Measurements from ENCODE around the gene ZBED6.

The ZBED6 gene

DNA sequence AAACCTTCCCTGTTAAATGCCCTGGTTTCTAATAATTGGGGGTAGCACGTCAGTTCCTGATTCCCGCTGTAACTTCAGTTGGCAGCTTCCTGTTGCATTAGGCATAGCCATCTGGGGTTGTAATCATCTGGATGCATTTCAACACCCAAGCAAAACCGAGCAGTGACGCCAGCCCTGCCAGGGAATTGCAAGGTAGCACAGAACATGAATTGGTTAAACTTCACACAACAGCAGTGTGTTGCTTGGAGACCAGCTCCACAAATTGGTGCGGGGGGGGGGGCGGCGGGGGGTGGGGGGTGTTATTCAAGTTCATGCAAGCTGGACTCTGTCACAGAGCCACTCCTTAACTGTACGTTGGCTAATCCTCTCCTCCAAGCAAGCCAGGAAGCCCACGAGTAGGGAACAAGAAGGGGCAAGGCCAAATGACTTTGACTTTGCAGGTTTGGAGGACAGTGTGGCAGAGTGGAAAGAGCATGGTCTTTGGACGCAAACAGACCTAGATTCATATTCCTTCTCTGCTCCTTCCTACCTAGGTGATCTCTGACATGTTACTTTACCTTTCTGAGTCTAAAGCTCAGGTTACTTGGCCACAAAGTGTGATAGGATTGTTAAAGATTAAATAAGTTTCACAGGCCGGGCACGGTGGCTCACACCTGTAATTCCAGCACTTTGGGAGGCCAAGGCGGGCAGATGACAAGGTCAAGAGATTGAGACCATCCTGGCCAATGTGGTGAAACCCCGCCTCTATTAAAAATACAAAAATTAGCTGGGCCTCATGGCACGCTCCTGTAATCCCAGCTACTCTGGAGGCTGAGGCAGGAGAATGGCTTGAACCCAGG, 25.7 kb upstream of the ZBED6 start:
- TF ChIP-seq, protein P1, sequence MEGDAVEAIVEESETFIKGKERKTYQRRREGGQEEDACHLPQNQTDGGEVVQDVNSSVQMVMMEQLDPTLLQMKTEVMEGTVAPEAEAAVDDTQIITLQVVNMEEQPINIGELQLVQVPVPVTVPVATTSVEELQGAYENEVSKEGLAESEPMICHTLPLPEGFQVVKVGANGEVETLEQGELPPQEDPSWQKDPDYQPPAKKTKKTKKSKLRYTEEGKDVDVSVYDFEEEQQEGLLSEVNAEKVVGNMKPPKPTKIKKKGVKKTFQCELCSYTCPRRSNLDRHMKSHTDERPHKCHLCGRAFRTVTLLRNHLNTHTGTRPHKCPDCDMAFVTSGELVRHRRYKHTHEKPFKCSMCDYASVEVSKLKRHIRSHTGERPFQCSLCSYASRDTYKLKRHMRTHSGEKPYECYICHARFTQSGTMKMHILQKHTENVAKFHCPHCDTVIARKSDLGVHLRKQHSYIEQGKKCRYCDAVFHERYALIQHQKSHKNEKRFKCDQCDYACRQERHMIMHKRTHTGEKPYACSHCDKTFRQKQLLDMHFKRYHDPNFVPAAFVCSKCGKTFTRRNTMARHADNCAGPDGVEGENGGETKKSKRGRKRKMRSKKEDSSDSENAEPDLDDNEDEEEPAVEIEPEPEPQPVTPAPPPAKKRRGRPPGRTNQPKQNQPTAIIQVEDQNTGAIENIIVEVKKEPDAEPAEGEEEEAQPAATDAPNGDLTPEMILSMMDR (IDR thresholded peaks at IDR 0.05; ENCODE audit: low read length, missing control alignments) = no peak
- DNase-seq (ENCODE audit: low read depth) = peak; percentile 95
- no peak overlapping the region for H3K4me3 ChIP-seq (replicated peaks; ENCODE audit: low read depth, low read length)

GRCh38 chr1:203771901-203772301, 23.5 kb upstream of the ZBED6 start:
- H3K4me3 ChIP-seq (replicated peaks; ENCODE audit: low read depth, low read length) = no peak overlapping the region
- DNase-seq (ENCODE audit: low read depth) = peak; percentile 39
- TF ChIP-seq, protein P1 (IDR thresholded peaks at IDR 0.05; ENCODE audit: low read length, missing control alignments) = no peak

GRCh38 chr1:203772836-203773235, 22.6 kb upstream of the ZBED6 start:
- no peak overlapping the region for H3K4me3 ChIP-seq (replicated peaks; ENCODE audit: low read depth, low read length)
- DNase-seq (ENCODE audit: low read depth) = no peak
- TF ChIP-seq, protein P1 (IDR thresholded peaks at IDR 0.05; ENCODE audit: low read length, missing control alignments) = no peak

GRCh38 chr1:203776636-203777035, 18.8 kb upstream of the ZBED6 start:
- TF ChIP-seq, protein P1 (IDR thresholded peaks at IDR 0.05; ENCODE audit: low read length, missing control alignments) = peak; percentile 8
- no peak for DNase-seq (ENCODE audit: low read depth)
- no peak overlapping the region for H3K4me3 ChIP-seq (replicated peaks; ENCODE audit: low read depth, low read length)

DNA sequence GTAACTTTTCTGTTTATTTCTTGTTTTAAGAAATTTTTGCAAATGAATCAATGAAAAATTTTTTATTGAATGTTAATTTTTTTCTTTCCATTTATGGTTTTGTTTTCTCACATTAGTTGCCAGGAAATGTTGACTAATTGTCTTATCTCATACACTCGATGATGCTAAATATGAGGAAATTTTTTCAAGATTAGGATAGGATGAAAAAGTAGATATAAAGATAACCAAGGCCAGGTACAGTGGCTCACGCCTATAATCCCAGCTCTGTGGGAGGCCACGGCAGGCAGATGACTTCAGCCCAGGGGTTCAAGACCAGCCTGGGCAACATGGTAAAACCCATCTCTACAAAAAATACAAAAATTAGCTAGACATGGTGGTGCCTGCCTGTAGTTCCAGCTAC, 17.8 kb upstream of the ZBED6 start:
- DNase-seq (ENCODE audit: low read depth) = peak; percentile 28
- TF ChIP-seq, protein P1 (IDR thresholded peaks at IDR 0.05; ENCODE audit: low read length, missing control alignments) = no peak
- H3K4me3 ChIP-seq (replicated peaks; ENCODE audit: low read depth, low read length) = no peak overlapping the region

GRCh38 chr1:203778146-203778545, 17.3 kb upstream of the ZBED6 start:
- TF ChIP-seq, protein P1 (IDR thresholded peaks at IDR 0.05; ENCODE audit: low read length, missing control alignments) = no peak
- H3K4me3 ChIP-seq (replicated peaks; ENCODE audit: low read depth, low read length) = no peak overlapping the region
- DNase-seq (ENCODE audit: low read depth) = no peak

DNA sequence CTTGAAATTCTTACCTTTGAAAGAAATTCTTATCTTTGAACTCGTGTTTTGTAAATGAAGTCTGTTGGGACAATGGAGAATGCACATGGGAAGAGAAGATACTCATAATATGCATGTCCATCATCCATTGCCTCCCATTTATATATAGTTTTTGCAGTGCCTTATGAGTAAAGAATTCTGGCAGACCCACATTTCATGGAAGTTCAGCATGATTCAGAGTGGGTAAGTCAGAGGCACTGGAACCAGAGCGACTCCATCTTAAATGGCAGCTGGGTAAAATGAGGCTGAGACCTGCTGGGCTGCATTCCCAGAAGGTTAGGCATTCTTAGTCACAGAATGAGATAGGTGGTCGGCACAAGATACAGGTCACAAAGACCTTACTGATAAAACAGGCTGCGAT, 16.6 kb upstream of the ZBED6 start:
- no peak overlapping the region for H3K4me3 ChIP-seq (replicated peaks; ENCODE audit: low read depth, low read length)
- TF ChIP-seq, protein P1 (IDR thresholded peaks at IDR 0.05; ENCODE audit: low read length, missing control alignments) = no peak
- DNase-seq (ENCODE audit: low read depth) = no peak
